ENCODE data around the gene TTF1. TPM values are rescaled to one million over a fixed set of nuclear protein-coding genes. Genes with fewer than 3 reads are reported as not detected.

TTF1 gene
- total and polyA plus RNA-seq, 2 donors from 2014 or later = 10.3 to 16.3 TPM

DNA sequence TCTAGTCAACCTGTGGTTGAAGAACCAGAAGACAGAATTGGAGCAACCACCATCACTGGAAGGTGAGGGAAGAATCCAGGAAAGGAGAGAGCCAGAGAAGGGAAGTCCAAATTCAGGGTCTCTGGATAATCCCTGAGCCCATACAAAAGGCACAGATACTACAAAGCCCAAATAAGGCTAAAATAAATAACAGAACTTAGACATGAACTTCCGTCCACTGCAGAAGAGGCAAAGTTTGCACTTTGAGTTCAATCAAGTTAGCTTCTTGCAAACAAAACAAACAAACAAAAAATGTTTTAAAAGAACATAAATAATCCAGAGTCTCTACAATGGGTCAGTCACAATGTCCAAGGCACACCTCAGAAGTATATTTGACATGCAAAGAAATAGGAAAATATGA lies 24.4 kb upstream of the TTF1 start:
- Histone ChIP-seq H3K27ac (ENCODE audit: low read depth in 2 of 2, low read length in 2 of 2) (no peak overlapping the region), H3K27me3 (ENCODE audit: control insufficient read depth, insufficient read depth, low read length) (peaks cover 8% of the 10 kb centered on the region)
- FAIRE-seq = no peak

DNA sequence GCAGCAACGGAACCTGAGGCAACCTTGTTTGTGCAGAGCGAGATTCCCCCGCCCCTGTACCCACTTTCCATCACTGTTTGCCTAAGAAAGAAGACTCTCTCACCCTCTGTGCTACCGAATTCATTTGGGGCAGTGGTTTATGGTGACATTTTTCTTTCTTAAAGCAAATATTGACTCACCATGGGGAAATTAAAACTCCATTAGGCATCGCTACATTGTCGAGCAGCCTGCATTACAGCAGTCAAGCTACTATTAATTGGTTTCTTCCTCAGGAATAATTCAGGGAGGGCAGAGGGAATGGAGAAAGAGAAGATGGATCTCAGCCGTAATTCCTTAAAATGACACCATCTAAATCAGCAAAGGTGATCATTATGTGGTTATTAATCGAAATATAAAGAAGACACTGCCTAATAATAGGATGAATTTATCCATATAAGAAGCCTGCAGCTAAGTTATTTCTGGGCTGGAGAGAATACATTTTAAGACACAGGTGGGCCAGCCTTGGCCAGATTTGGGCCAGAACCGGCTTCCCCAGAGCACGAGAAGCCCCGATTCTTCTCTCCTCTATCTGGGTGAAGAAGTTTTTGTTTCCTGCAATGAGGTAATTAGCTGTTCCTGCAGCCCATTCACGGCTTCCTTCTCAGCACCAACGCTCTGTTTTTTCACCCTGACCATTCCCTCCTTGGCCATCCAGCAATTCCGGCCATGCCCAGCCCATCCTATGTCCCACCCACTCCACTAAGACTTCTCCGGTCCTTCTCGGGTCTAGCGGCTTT lies 20.2 kb upstream of the TTF1 start:
- Histone ChIP-seq H3K36me3 (ENCODE audit: control insufficient read depth in 2 of 3, insufficient read depth in 3 of 3, low read length in 3 of 3) (no peaks in the 10 kb centered on the region), H3K9me3 (ENCODE audit: control insufficient read depth in 2 of 3, insufficient read depth in 1 of 3, low read length in 3 of 3) (no peaks in the 10 kb centered on the region), H3K4me1 (ENCODE audit: control insufficient read depth in 2 of 3, insufficient read depth in 2 of 3, low read depth in 1 of 3, low read length in 3 of 3) (no peaks in the 10 kb centered on the region), H3K4me3 (ENCODE audit: low read length in 3 of 3) (no peak overlapping the region), H3K27me3 (ENCODE audit: control insufficient read depth, insufficient read depth, low read length) (peaks cover 12% of the 10 kb centered on the region), H3K9ac (ENCODE audit: low read length in 3 of 3) (no peak overlapping the region), H3K27ac (ENCODE audit: low read depth in 2 of 2, low read length in 2 of 2) (no peak overlapping the region)
- intact Hi-C loops (cut with DNase I) = no loop called here
- TF ChIP-seq, protein P1, sequence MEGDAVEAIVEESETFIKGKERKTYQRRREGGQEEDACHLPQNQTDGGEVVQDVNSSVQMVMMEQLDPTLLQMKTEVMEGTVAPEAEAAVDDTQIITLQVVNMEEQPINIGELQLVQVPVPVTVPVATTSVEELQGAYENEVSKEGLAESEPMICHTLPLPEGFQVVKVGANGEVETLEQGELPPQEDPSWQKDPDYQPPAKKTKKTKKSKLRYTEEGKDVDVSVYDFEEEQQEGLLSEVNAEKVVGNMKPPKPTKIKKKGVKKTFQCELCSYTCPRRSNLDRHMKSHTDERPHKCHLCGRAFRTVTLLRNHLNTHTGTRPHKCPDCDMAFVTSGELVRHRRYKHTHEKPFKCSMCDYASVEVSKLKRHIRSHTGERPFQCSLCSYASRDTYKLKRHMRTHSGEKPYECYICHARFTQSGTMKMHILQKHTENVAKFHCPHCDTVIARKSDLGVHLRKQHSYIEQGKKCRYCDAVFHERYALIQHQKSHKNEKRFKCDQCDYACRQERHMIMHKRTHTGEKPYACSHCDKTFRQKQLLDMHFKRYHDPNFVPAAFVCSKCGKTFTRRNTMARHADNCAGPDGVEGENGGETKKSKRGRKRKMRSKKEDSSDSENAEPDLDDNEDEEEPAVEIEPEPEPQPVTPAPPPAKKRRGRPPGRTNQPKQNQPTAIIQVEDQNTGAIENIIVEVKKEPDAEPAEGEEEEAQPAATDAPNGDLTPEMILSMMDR (IDR thresholded peaks at IDR 0.05; ENCODE audit: borderline replicate concordance, extremely low read depth, insufficient read depth) = no peak
- no peak for FAIRE-seq
- no peak for DNase-seq

More for the DNA sequence above, 24.4 kb upstream of the TTF1 start:
- no peaks in the 10 kb centered on the region for H3K9me3 ChIP-seq (ENCODE audit: control insufficient read depth in 2 of 3, insufficient read depth in 1 of 3, low read length in 3 of 3)
- TF ChIP-seq, protein P1 (IDR thresholded peaks at IDR 0.05; ENCODE audit: borderline replicate concordance, extremely low read depth, insufficient read depth) = no peak
- no peak overlapping the region for H3K9ac ChIP-seq (ENCODE audit: low read length in 3 of 3)
- no peak for DNase-seq
- no peaks in the 10 kb centered on the region for H3K4me1 ChIP-seq (ENCODE audit: control insufficient read depth in 2 of 3, insufficient read depth in 2 of 3, low read depth in 1 of 3, low read length in 3 of 3)
- H3K4me3 ChIP-seq (ENCODE audit: low read length in 3 of 3) = no peak overlapping the region
- no peaks in the 10 kb centered on the region for H3K36me3 ChIP-seq (ENCODE audit: control insufficient read depth in 2 of 3, insufficient read depth in 3 of 3, low read length in 3 of 3)
- intact Hi-C loops (cut with DNase I) = no loop called here

DNA sequence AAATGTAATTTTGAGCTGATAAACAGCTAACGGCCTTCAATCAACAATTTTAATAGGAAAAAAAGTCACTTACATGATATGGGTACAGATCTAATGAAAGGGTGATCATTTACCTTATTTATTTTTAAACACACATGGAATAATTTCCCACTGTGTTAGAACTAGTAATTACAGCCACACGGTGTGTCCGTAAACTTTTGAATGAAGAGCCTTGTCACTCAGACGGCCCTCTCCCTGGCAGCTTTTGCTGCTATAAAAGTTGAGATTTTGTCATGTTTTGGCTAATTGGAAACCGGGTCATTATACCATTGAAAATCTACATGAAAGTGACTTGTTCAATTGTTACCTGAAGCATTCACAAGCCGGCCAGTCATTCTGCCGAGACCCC lies 19.0 kb upstream of the TTF1 start:
- FAIRE-seq = no peak
- H3K36me3 ChIP-seq (ENCODE audit: control insufficient read depth in 2 of 3, insufficient read depth in 3 of 3, low read length in 3 of 3) = no peaks in the 10 kb centered on the region
- intact Hi-C loops (cut with DNase I) = no loop called here
- no peak overlapping the region for H3K9ac ChIP-seq (ENCODE audit: low read length in 3 of 3)
- TF ChIP-seq, protein P1 (IDR thresholded peaks at IDR 0.05; ENCODE audit: borderline replicate concordance, extremely low read depth, insufficient read depth) = no peak
- peaks cover 12% of the 10 kb centered on the region for H3K27me3 ChIP-seq (ENCODE audit: control insufficient read depth, insufficient read depth, low read length)
- H3K4me1 ChIP-seq (ENCODE audit: control insufficient read depth in 2 of 3, insufficient read depth in 2 of 3, low read depth in 1 of 3, low read length in 3 of 3) = no peaks in the 10 kb centered on the region
- no peak overlapping the region for H3K4me3 ChIP-seq (ENCODE audit: low read length in 3 of 3)
- DNase-seq = no peak
- no peak overlapping the region for H3K27ac ChIP-seq (ENCODE audit: low read depth in 2 of 2, low read length in 2 of 2)
- H3K9me3 ChIP-seq (ENCODE audit: control insufficient read depth in 2 of 3, insufficient read depth in 1 of 3, low read length in 3 of 3) = no peaks in the 10 kb centered on the region
